OCI-LY7 (cell line): ENCODE data around the gene GALNT11. TPM values are rescaled to one million over a fixed set of nuclear protein-coding genes. Genes with fewer than 3 reads are reported as not detected.

Experiments used
- BruUV-seq: library from RNA; stranded (reverse); fragments of 400-500 nt; replicated peaks from 2 replicates; lab custom pipeline; 2021; lab: Mats Ljungman, UMichigan
- CTCF ChIA-PET: fragments of 300-600 bp; sonication (Branson Sonifier 250); formaldehyde crosslinking; loops from one replicate; lab custom pipeline; 2022; ENCODE audit warnings: antibody characterized with exemption; ENCODE audit not compliant: unreplicated experiment; lab: Charles Lee
- POLR2A ChIA-PET: fragments of 300-600 bp; sonication (Branson Sonifier 250); formaldehyde crosslinking; loops from one replicate; lab custom pipeline; 2022; ENCODE audit warnings: antibody characterized with exemption; lab: Charles Lee
- DNase-seq: peaks from one replicate; pipeline ENCODE4 v3.0.0-alpha.2; 2015; ENCODE audit warnings: low spot score
- H2AFZ ChIP-seq: fragments of 200-600 bp; sonication (generic), shearing (Covaris generic); 2 replicates; pipeline ENCODE4 v1.6.1; 2014; ENCODE audit warnings: mild to moderate bottlenecking, antibody characterized with exemption, low read length, moderate library complexity
- H3K27ac ChIP-seq: fragments of 200-600 bp; sonication (generic); 2 replicates; pipeline ENCODE4 v1.5.1; 2014; ENCODE audit warnings: mixed run types, low read depth, mild to moderate bottlenecking, moderate library complexity, low read length, inconsistent platforms; ENCODE audit not compliant: poor library complexity, severe bottlenecking
- H3K36me3 ChIP-seq: fragments of 200-600 bp; sonication (generic); 2 replicates; pipeline ENCODE4 v1.6.1; 2014; ENCODE audit warnings: mild to moderate bottlenecking, antibody characterized with exemption, low read length, moderate library complexity, mixed read lengths; ENCODE audit not compliant: insufficient read depth
- H3K4me1 ChIP-seq: fragments of 200-600 bp; sonication (generic); 2 replicates; pipeline ENCODE4 v1.5.1; 2014; ENCODE audit warnings: mild to moderate bottlenecking, low read length; ENCODE audit not compliant: insufficient read depth, poor library complexity, severe bottlenecking
- H3K4me2 ChIP-seq: fragments of 200-600 bp; sonication (generic); 2 replicates; pipeline ENCODE4 v1.6.1; 2014; ENCODE audit warnings: mild to moderate bottlenecking, low read length
- H3K4me3 ChIP-seq: fragments of 200-600 bp; sonication (generic); 2 replicates; pipeline ENCODE4 v1.5.1; 2014; ENCODE audit warnings: mild to moderate bottlenecking, low read depth, low read length; ENCODE audit not compliant: poor library complexity, severe bottlenecking
- H3K79me2 ChIP-seq: fragments of 200-600 bp; sonication (generic); 2 replicates; pipeline ENCODE4 v1.6.1; 2016; ENCODE audit warnings: low read depth, mild to moderate bottlenecking, low read length, moderate library complexity, mixed read lengths; ENCODE audit not compliant: insufficient read depth
- H3K9me2 ChIP-seq: fragments of 200-600 bp; sonication (generic); 2 replicates; pipeline ENCODE4 v1.6.1; 2016; ENCODE audit warnings: mild to moderate bottlenecking, low read length, mixed read lengths; ENCODE audit not compliant: insufficient read depth
- H3K9me3 ChIP-seq: fragments of 200-600 bp; sonication (generic); 2 replicates; pipeline ENCODE4 v1.6.1; 2014; ENCODE audit warnings: mild to moderate bottlenecking, mixed run types, low read length, mixed read lengths
- H4K20me1 ChIP-seq: fragments of 200-600 bp; sonication (generic); 2 replicates; pipeline ENCODE4 v1.6.1; 2014; ENCODE audit warnings: mild to moderate bottlenecking, antibody characterized with exemption, low read length, moderate library complexity, mixed read lengths; ENCODE audit not compliant: insufficient read depth
- CTCF ChIP-seq: fragments of 200-600 bp; sonication (generic); conservative IDR thresholded peaks from 2 replicates; pipeline ENCODE4 v1.5.1; 2014; ENCODE audit warnings: mild to moderate bottlenecking, antibody characterized with exemption, low read length, moderate library complexity, mixed read lengths
- EZH2phosphoT487 ChIP-seq: fragments of 200-600 bp; sonication (generic); IDR thresholded peaks from 2 replicates; pipeline ENCODE4 v1.6.1; 2018; ENCODE audit warnings: low read depth, borderline replicate concordance, mild to moderate bottlenecking, mixed run types, antibody characterized with exemption, low read length, moderate library complexity, mixed read lengths
- intact Hi-C: fragments of 100-400 bp; cut with micrococcal nuclease; formaldehyde crosslinking; loops from one replicate; pipeline ENCODE4 v1.10.0; 2022; ENCODE audit not compliant: unreplicated experiment
- total RNA-seq, 2 experiments: library from RNA; depleted of rRNA in 1 of 2; stranded (reverse); fragments of >200 nt in 1 of 2; shearing (Covaris generic) in 1 of 2; gene quantifications; 2 replicates each; pipeline ENCODE4 v1.2.3, GENCODE V29; 2014 to 2022

Gene GALNT11
- total RNA-seq, 2 experiments from 2014 or later = not detected

GRCh38 chr7:152129682-152130081, 104.2 kb downstream of the GALNT11 start:
- Histone ChIP-seq H3K4me1 (no peaks in the 10 kb centered on the region), H2AFZ (no peak overlapping the region), H3K9me3 (no peaks in the 10 kb centered on the region; the same call in 1 of the 2 replicates), H3K4me3 (no peak overlapping the region), H3K27ac (no peak overlapping the region), H3K4me2 (no peak overlapping the region), H3K36me3 (peaks cover 72% of the 10 kb centered on the region), H3K79me2 (no peaks in the 10 kb centered on the region), H3K9me2 (no peaks in the 10 kb centered on the region), H4K20me1 (no peaks in the 10 kb centered on the region)
- ChIA-PET CTCF (no interaction called here), POLR2A (no interaction called here)
- TF ChIP-seq CTCF (no peak), EZH2phosphoT487 (no peak)
- no peak for DNase-seq
- no TSS peak for BruUV-seq
- intact Hi-C loops = no loop called here

DNA sequence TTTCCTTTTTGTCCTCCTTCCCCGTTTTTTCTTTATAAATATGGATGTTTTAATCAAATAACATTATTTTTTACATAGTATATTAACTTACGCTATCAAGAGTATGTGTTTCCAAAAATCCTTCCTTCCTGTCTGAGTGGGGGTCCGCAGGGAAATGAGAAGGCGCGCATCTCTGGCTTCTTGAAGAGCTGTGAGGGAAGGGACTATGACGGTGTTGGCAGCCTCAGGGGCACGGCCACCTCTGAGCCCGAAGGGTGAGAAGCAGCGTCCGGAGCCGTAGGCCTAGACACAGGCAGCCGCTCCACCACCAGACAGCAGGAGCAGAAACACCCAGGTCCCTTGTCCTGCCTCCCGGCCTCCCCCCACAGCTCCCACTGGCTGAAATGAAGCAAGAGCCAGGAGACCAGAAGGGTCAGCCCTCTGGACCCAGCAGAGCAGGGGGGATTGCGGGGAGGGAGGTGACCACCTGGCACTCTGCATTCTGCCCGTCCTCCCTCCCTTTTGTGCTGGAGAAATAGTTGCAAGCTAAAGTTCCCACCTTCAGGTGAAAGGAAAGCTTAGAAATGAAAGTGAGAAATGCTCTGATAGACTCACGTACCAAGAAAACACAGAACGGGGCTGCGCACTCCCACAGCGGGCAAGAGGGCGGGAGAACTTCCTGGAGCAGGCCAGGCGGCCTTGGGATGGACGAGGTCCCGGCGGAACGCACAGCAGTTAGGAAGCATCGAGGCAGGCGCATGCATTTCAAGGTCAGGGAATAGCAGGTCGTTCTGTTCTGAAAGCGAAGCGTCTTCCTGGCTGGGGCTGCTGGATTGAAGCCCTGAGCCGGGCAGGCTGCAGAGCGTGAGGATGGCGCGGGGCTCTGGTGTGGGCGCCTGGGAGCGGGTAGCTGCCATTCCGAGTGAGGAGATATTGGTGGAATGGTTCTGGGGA, 105.5 kb downstream of the GALNT11 start:
- ChIA-PET CTCF (no interaction called here), POLR2A (no interaction called here)
- no peaks in the 10 kb centered on the region for H3K9me3 ChIP-seq
- H3K27ac ChIP-seq = no peak overlapping the region
- no TSS peak for BruUV-seq
- no peaks in the 10 kb centered on the region for H3K79me2 ChIP-seq
- no peaks in the 10 kb centered on the region for H3K4me1 ChIP-seq
- no peaks in the 10 kb centered on the region for H3K9me2 ChIP-seq
- no peaks in the 10 kb centered on the region for H4K20me1 ChIP-seq
- no peak overlapping the region for H2AFZ ChIP-seq
- intact Hi-C loops = no loop called here
- H3K4me3 ChIP-seq = no peak overlapping the region
- peaks cover 71% of the 10 kb centered on the region for H3K36me3 ChIP-seq
- no peak for TF ChIP-seq EZH2phosphoT487
- TF ChIP-seq CTCF = no peak
- no peak for DNase-seq
- H3K4me2 ChIP-seq = no peak overlapping the region

DNA sequence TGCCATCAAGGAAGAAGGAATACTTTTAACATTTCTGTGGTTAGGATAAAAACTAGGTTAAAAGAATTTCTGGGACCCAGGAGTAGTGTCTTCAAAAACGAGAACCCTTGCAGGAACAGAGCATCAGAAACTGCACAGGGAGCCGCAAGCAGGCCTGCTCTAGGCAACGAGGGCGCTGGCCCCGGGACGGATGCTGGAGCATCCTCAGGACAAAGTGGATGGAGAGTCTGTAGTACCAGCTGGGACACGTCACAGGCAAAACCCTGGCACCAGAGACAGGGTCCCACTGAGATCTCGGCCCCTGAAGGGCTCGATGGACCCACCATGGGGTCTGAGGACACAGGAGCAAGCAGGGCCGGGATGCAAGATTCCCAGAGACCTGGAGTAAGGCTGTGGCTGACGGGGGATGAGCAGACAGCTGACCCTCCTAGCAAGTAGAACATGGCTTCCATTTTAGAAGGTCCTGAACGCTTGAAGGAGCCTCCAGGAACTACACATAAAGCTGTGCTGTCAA, 106.6 kb downstream of the GALNT11 start:
- H3K9me3 ChIP-seq = no peaks in the 10 kb centered on the region
- H3K79me2 ChIP-seq = no peaks in the 10 kb centered on the region
- no peaks in the 10 kb centered on the region for H4K20me1 ChIP-seq
- no peak overlapping the region for H3K27ac ChIP-seq
- no peak overlapping the region for H3K4me3 ChIP-seq
- H2AFZ ChIP-seq = no peak overlapping the region
- CTCF ChIA-PET = no interaction called here
- TF ChIP-seq CTCF (no peak), EZH2phosphoT487 (no peak)
- no peaks in the 10 kb centered on the region for H3K9me2 ChIP-seq
- no peaks in the 10 kb centered on the region for H3K4me1 ChIP-seq
- H3K36me3 ChIP-seq = peaks cover 70% of the 10 kb centered on the region
- intact Hi-C loops = no loop called here
- H3K4me2 ChIP-seq = no peak overlapping the region
- POLR2A ChIA-PET = no interaction called here
- BruUV-seq = no TSS peak
- no peak for DNase-seq
